Fibroblast of skin of right biceps (primary cell): ENCODE measurements around the gene YEATS4.
A peak's percentile ranks its signal among the peaks of the same experiment; 100 is the strongest.

Source experiments
- DNase-seq: peaks from one replicate; pipeline ENCODE4 v3.0.0-alpha.2; 2013

YEATS4 gene

GRCh38 chr12:69396041-69396440 lies 36.5 kb downstream of the YEATS4 start:
- peak; percentile 12 for DNase-seq

DNA sequence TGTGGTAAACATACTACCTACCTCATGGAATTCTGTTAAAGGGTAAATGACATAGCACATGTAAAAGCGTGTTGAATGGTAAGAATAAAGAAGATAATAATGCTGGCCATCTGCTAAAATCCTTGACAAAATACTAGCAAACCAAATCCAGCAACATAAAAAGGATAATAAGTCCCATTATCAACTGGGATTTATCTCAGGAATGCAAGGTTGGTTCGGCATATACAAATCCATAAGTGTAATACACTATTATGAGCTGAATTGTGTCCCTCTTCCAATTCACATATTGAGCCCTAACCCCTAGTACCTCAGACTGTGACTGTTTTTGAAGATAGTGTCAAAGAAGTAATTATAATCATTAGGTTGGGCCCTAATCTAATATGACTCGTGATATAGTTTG lies 37.4 kb downstream of the YEATS4 start:
- no peak for DNase-seq

DNA sequence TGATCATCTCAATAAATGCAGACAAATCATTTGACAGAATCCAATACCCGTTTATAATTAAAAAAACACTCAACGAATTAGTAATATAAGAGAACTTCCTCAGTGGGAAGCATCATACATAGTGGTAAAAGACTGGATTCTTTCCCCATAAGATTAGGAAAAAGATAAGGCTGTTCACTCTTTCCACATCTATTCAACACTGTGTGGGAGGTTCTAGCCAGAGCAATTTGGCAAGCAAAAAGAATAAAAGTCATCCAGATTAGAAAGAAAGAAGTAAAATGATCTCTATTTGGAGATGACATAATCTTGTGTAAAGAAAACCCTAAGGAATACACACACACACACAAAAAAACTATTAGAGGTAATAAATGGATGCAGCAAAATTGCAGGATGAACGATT lies 38.4 kb downstream of the YEATS4 start:
- DNase-seq = peak; percentile 39

DNA sequence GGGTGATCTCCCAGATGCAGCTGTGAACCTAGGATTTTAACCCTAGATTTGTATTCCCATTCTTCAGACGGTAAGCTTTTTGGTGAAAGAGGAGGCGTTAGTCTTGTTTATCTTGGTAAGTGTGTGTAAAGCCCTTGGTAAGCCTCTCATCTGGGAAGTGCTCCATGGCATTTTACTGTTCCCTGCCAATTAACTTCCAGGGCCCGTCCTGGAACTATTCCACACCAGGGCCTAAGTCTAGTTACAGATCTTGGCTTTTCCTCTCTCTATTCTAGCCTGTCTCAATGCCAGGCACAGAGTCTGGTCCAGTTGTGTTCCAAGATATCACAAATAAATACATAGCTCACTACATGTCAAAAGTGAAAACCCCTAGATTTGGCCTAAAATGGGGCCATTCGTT lies 42.4 kb downstream of the YEATS4 start:
- DNase-seq = no peak

GRCh38 chr12:69404851-69405565 lies 45.5 kb downstream of the YEATS4 start:
- DNase-seq = peak; percentile 26

DNA sequence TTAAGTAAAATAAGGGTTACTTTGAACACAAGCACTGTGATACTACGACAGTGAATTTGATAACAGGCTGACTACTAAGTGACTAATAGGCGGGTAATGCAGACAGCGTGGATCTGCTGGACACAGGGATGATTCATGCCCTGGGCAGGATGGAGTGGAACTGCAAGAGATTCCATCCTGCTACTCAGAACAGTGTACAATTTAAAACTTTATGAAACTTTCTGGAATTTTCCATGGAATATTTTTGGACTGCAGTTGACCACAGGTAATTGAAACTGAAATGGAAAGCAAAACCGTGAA lies 46.0 kb downstream of the YEATS4 start:
- peak; percentile 96 for DNase-seq

- DNase-seq = no peak
Observed at GRCh38 chr12:69406217-69406616, 46.7 kb downstream of the YEATS4 start.

- DNase-seq = peak; percentile 8
Observed at GRCh38 chr12:69410571-69410970, 51.0 kb downstream of the YEATS4 start.

DNA sequence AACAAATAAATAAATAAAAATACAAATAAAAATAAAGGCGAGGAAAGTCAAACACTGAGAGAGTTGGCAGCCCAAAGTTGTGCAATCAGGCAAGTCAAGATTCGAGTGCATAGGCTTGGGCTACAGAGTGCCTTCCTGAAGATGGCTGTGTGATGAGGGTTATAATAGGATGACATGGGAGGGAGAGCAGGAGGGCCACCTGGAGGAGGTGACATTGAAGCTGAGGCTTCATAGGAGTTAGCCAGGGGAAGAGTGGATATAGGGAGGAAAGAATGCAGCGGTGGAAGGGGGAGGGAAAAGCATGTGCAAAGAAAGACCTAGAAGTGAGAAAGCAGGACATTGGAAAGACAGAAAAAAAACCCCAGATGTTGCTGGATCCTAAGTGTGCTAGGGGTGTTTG lies 53.1 kb downstream of the YEATS4 start:
- no peak for DNase-seq

GRCh38 chr12:69415471-69416275 lies 56.1 kb downstream of the YEATS4 start:
- DNase-seq = peak; percentile 95

DNA sequence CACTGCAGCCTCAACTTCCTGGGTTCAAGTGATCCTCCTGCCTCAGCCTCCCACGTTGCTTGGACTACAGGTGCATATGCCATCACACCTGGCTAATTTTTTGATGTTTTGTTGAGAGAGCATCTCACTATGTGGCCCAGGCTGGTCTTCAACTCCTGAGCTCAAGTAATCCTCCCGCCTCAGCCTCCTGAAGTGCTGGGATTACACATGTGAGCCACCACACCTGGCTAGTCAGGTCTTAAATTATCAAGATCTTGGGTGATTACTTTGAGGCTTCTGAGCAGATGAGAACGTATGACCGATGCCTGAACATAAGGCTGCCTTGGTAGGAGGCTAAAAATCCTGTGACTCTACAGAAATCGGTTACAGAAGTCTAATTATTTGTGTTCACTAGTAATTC lies 57.7 kb downstream of the YEATS4 start:
- no peak for DNase-seq

GRCh38 chr12:69417741-69418167 lies 58.2 kb downstream of the YEATS4 start:
- DNase-seq = no peak

DNA sequence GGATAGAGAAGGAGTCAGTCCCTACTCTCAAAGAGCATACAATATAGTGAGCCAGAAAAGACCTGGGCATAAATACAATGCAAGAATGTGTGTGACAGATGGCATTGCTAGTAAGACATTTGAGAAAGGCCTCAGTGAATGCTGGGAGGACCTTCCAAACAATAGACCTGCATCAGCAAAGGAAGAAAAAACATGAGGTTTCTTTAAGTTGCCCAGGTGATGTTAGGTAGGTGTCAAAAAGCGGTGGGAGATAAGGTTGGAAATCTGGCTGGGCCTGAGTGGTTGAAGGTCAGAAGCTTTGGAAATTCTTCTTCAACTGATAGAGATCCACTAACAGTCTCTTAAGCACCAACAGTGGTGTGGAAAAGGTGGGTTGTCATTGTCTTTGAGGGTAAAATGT lies 60.2 kb downstream of the YEATS4 start:
- DNase-seq = no peak

DNA sequence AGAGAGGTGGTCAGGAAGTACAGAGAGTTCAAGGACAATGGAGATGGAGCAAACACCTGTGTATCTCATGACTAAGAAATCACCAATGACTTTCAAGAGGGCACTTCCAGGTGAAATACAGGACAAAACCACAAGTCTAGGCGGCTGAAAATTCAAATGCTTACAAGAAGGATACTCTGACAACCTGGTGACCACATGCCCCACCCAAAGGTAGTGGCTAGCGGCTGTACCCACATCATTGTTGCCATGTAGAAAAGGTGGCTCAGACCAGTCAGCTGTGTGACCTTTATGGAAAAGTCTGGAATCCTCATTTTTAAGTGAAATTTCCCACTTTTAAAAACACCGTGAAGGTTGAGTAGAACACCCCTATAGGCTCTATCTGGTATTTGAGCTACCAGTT lies 62.0 kb downstream of the YEATS4 start:
- DNase-seq = no peak

DNA sequence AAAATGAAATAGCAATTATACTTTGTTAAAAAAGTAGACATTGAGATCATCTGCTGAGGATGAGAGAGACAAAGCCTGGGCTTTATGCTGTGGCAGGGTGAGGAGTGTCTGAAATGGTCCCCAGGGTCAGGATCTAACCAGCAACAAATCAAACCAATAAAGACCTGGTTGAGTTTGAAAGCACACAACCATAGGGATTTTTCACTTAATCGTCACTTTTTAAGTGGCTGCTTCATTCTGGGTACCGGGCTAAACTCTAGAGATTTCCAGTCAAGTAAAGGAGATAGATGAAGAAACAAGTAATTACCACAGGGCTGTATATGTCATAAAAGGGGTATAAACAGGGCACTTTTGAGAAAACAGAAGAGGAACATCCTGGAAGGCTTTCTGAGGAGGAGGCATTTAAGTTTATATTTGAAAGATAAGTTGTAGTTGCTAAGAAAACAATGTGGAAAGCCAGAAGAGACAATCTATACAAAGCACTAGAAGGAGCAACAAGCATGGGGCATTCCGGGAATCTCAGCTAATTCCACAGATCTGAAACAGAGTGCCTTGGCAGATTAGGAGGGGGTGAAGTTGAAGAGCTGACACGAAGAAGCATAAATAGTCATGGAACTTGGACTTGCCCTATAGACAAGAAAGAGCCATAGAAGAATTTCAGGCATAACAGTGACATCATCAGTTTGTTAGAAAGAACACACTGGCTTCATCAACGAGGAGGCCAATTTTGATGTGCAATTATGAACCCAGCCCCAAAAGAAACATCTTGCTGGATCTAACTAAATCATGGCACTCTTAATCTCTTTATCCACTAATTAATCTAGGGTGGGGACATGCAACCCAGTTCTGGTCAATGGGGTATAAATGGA lies 63.7 kb downstream of the YEATS4 start:
- no peak for DNase-seq

DNA sequence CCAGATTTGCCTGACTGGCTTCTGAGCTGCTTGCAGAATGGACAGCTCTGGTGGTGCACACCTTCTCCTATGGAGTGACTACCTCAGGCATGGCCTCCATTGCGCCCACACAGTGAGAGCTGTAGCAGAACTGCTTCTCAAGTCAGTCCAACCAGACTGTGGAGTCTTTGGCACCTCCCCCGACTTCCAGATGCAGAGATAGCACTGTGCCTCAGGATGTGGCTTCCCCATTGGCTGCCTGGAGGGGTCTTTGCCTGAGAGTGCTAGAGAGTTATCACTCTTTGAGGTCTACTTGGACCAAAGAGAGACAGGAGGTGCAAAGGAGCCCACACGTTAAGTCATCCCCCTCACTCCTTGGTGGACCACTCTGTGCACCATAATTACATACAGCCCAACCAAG lies 65.9 kb downstream of the YEATS4 start:
- no peak for DNase-seq

- DNase-seq = no peak
Observed at GRCh38 chr12:69428351-69429073, 69.0 kb downstream of the YEATS4 start.

DNA sequence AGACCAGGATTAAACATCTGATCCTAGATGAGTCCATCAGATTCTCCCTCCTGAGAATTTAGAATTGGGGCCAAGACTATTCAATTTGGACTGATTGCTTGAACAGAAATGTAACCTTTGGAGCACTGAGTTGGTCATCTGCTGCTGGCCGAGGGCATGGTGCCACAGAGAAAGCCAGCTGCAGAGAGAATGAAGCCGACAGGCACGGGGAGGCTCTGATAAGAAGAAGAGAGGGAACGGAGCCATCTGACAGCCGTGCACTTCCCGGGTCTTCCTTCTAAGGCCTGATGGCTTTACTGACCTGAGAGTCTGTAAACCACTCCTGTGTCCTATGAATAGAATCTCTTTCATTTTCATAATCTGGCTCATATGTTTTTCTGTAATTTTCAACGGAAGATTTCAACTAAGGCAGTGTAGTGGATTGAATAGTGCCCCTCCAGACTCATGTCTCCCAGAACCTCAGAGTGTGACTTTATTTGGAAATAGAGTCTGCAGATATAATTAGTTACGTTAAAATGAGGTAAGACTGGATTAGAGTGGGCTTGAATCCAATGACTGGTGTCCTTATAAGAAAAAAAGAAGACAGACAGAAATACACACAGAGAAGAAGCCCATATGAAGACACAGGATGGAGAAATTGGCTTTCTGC lies 71.5 kb downstream of the YEATS4 start:
- no peak for DNase-seq

- no peak for DNase-seq
Observed at GRCh38 chr12:69431591-69432222, 72.2 kb downstream of the YEATS4 start.

DNA sequence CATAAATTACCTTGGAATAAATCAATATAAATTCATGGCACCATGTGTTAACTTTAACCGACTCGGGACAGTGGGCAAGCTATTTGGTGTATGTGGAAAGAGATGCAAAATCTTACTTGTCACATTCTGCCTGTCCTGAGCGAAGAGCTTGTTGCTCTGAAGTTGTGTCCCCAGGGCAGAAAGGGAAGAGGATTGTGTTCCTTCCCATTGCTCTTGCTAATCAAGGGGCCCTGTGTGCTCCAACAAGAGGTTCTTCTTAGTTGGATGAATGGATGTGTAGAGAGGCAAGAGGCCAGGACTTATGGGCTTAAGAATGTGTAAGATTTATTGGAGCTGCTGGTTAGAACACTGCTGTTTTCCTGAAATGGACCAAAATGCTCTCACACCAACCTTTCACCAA lies 74.1 kb downstream of the YEATS4 start:
- DNase-seq = no peak

DNA sequence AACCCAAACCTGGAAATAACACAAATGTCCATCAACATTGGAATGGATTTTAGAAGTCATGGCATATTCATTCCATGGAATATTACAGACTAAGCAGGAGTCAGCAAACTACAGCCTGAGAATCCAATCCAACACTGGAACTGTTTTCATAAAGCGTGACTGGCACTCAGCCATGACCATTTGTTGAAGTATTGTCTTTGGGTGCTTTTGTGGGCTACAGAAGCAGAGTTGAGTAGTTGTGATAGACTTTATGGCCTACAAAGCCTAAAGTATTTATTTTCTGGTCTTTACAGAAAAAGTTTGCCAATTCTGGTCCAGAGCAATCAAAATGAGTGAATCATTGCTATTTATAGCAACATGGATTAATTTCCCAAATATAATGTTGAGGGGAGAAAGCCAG lies 76.1 kb downstream of the YEATS4 start:
- DNase-seq = peak; percentile 59

GRCh38 chr12:69437073-69437472 lies 77.5 kb downstream of the YEATS4 start:
- DNase-seq = no peak
